ENCODE data around the gene RPL9. TPM values are rescaled to one million over a fixed set of nuclear protein-coding genes. Genes with fewer than 3 reads are reported as not detected.

RPL9 gene
- total and polyA plus RNA-seq, 2 of the 4 experiments (the other 2 are of a cell fraction): 1,627 to 1,905 TPM

DNA sequence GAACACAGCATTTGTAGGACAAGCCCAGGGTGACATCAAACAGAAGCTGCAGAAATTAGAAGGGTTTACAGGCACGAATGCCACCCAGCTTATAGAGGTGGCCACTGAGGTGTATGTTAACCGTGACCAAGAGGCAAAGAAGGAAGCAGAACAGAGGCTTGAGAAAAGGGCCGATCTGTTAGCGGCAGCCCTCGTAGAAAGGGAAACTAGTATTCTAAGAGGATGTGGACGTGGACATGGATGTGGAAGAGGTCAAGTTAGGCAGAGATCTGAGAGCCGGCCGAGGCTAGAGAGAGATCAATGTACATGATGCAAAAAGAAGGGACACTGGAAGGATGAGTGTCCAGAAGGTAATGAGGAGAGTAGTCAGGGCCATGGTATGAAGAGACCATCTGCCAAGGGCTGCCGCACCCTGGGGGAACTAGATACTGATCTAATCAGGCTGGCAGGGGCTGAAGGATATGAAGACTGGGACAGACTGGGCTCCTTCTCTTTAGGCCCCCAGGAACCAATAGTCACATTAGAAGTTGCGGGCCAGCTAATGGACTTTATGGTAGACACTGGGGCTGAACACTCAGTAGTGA lies 27.6 kb upstream of the RPL9 start:
- Histone ChIP-seq H3K56ac (ENCODE audit: extremely low read depth, insufficient read depth, low read length) (no peak overlapping the region), H4K91ac (ENCODE audit: insufficient read depth, low read depth, low read length) (no peak overlapping the region), H3K9me3 (ENCODE audit: control insufficient read depth, insufficient read depth, low read length) (peaks cover 11% of the 10 kb centered on the region), H3K79me1 (ENCODE audit: low read depth in 1 of 2, low read length in 2 of 2) (no peaks in the 10 kb centered on the region), H2AK9ac (replicated peaks; ENCODE audit: low read depth, low read length, poor library complexity) (no peak overlapping the region), H2BK20ac (ENCODE audit: low read depth, low read length) (no peak overlapping the region), H4K20me1 (ENCODE audit: insufficient read depth, low read length) (no peaks in the 10 kb centered on the region), H3K9ac (ENCODE audit: low read depth, low read length) (no peak overlapping the region), H3K27me3 (ENCODE audit: control insufficient read depth, insufficient read depth, low read length) (no peaks in the 10 kb centered on the region), H3K18ac (ENCODE audit: low read depth, low read length) (no peak overlapping the region), H2BK120ac (ENCODE audit: low read depth, low read length) (no peak overlapping the region), H3K14ac (replicated peaks; ENCODE audit: low read depth, low read length) (no peak overlapping the region), H2AK5ac (ENCODE audit: low read depth, low read length) (no peak overlapping the region), H3K4me1 (ENCODE audit: control insufficient read depth, insufficient read depth, low read length) (no peaks in the 10 kb centered on the region), H3K27ac (ENCODE audit: insufficient read depth, low read length) (no peak overlapping the region), H3K23ac (ENCODE audit: low read depth, low read length) (no peak overlapping the region), H2BK5ac (ENCODE audit: low read depth, low read length, poor library complexity, severe bottlenecking) (no peak overlapping the region), H2BK15ac (ENCODE audit: low read depth, low read length) (no peak overlapping the region), H2AFZ (replicated peaks; ENCODE audit: low read length, poor library complexity) (no peak overlapping the region), H4K8ac (ENCODE audit: low read depth in 2 of 2, low read length in 2 of 2) (no peak overlapping the region), H3K9me1 (ENCODE audit: insufficient read depth, low read length) (no peaks in the 10 kb centered on the region), H3K36me3 (ENCODE audit: control insufficient read depth, insufficient read depth, low read length) (no peaks in the 10 kb centered on the region), H3K4me3 (ENCODE audit: insufficient read depth, low read depth, low read length) (no peak overlapping the region), H4K5ac (ENCODE audit: low read depth, low read length) (no peak overlapping the region), H3K4ac (ENCODE audit: low read depth, low read length) (no peak overlapping the region), H3K4me2 (ENCODE audit: low read depth, low read length) (no peak overlapping the region)
- dilution Hi-C loops (cut with HindIII; ENCODE audit: low sequenced_read_pairs, unreplicated experiment) (no loop called here), intact Hi-C loops (cut with micrococcal nuclease) (no loop called here), in situ Hi-C loops (cut with MboI; ENCODE audit: low sequenced_read_pairs) (no loop called here)
- CTCF ChIA-PET: no interaction called here
- no peak for TF ChIP-seq MXI1 (IDR thresholded peaks at IDR 0.05; ENCODE audit: borderline replicate concordance, low read depth, low read length)
- TF ChIP-seq, protein P1, sequence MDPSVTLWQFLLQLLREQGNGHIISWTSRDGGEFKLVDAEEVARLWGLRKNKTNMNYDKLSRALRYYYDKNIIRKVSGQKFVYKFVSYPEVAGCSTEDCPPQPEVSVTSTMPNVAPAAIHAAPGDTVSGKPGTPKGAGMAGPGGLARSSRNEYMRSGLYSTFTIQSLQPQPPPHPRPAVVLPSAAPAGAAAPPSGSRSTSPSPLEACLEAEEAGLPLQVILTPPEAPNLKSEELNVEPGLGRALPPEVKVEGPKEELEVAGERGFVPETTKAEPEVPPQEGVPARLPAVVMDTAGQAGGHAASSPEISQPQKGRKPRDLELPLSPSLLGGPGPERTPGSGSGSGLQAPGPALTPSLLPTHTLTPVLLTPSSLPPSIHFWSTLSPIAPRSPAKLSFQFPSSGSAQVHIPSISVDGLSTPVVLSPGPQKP (IDR thresholded peaks at IDR 0.05; ENCODE audit: borderline replicate concordance, low read depth, low read length): no peak
- TF ChIP-seq FOS (IDR thresholded peaks at IDR 0.05; ENCODE audit: low read depth, low read length): no peak
- no peak for TF ChIP-seq MAZ (IDR thresholded peaks at IDR 0.05; ENCODE audit: borderline replicate concordance, low read depth, low read length)
- TF ChIP-seq SMC3 (IDR thresholded peaks at IDR 0.05; ENCODE audit: low read depth, low read length): no peak
- TF ChIP-seq, protein P2, sequence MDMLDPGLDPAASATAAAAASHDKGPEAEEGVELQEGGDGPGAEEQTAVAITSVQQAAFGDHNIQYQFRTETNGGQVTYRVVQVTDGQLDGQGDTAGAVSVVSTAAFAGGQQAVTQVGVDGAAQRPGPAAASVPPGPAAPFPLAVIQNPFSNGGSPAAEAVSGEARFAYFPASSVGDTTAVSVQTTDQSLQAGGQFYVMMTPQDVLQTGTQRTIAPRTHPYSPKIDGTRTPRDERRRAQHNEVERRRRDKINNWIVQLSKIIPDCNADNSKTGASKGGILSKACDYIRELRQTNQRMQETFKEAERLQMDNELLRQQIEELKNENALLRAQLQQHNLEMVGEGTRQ (IDR thresholded peaks at IDR 0.05; ENCODE audit: low read depth, low read length): no peak
- TF ChIP-seq NFE2L2 (IDR thresholded peaks at IDR 0.05; ENCODE audit: low read depth, low read length): no peak
- TF ChIP-seq POLR2A (IDR thresholded peaks at IDR 0.05; ENCODE audit: low read depth, low read length): no peak
- no peak for TF ChIP-seq CHD1 (IDR thresholded peaks at IDR 0.05; ENCODE audit: low read depth, low read length)
- DNase-seq: no peak
- WGBS, 2 experiments (ENCODE audit: extremely low coverage in 2 of 2, insufficient read length in 1 of 2): 84% methylated on average over 6 of the region's 10 CpGs; no CpG with 5 or more reads in 1 of the 2 experiments
- POLR2A ChIA-PET (ENCODE audit: unreplicated experiment): no interaction called here
- BruUV-seq (replicated peaks): no TSS peak
- no peak for ATAC-seq (ENCODE audit: low read depth)
